K562 (cell line): ENCODE data around the gene UBE2E1. TPM values are rescaled to one million over a fixed set of nuclear protein-coding genes. Genes with fewer than 3 reads are reported as not detected.
A peak's percentile ranks its signal among the peaks of the same experiment; 100 is the strongest.

Experiments
- ATAC-seq: fragments of 200-7000 bp; cut with Tn5 transposase; 3 replicates; pipeline ENCODE4 v1.9.1; 2020; ENCODE audit warnings: moderate library complexity
- BruUV-seq: library from RNA; stranded (reverse); fragments of 400-500 nt; replicated peaks from 2 replicates; lab custom pipeline; 2021; lab: Mats Ljungman, UMichigan
- CTCF ChIA-PET: fragments of 300-600 bp; formaldehyde crosslinking; extraction: SDS; loops from one replicate; lab custom pipeline; 2021; ENCODE audit warnings: low intra/inter-chr PET ratio; lab: Yijun Ruan, JAX
- POLR2A ChIA-PET: fragments of 300-600, 350-650 bp; sonication (Branson Sonifier 250); formaldehyde crosslinking; extraction: SDS; loops from one replicate; lab custom pipeline; 2021; ENCODE audit warnings: antibody characterized with exemption, inconsistent platforms; lab: Yijun Ruan, JAX
- DNase-seq, 4 experiments: peaks; one replicate each; pipeline versions ENCODE4 v3.0.0 to v3.0.0-alpha.2; 2011 to 2018; ENCODE audit warnings: low spot score in 3 of 4, mixed read lengths in 3 of 4; ENCODE audit errors: extremely low read depth in 1 of 4
- FAIRE-seq: peaks from 2 replicates; lab custom pipeline; 2011; peaks lifted over from hg19 to GRCh38; lab: Jason Lieb, UNC
- H2AFZ ChIP-seq: 2 replicates; pipeline ENCODE4 v1.6.0; 2011; ENCODE audit warnings: low read depth, low read length, control low read depth, inconsistent platforms
- H3K27ac ChIP-seq: fragments of 200-600 bp; 3 replicates; pipeline ENCODE4 v1.8.0; 2011; ENCODE audit warnings: low read depth, mild to moderate bottlenecking, control low read depth, inconsistent platforms, low read length, moderate library complexity, mixed read lengths; ENCODE audit errors: extremely low read depth
- H3K27me3 ChIP-seq, 2 experiments: fragments of 300-600 bp in 1 of 2; 2 replicates in 1 of 2; 3 replicates in 1 of 2; pipeline versions ENCODE4 v1.6.0 to v1.8.0; 2011; ENCODE audit warnings: inconsistent platforms in 2 of 2, low read length in 2 of 2, mild to moderate bottlenecking in 1 of 2, mixed read lengths in 1 of 2, moderate library complexity in 1 of 2; ENCODE audit not compliant: control insufficient read depth in 2 of 2, insufficient read depth in 2 of 2
- H3K36me3 ChIP-seq: fragments of 300-600 bp; 3 replicates; pipeline ENCODE4 v1.8.0; 2011; ENCODE audit warnings: mild to moderate bottlenecking, low read length, inconsistent platforms; ENCODE audit not compliant: control insufficient read depth, insufficient read depth
- H3K4me1 ChIP-seq, 2 experiments: fragments of 200-600 bp in 1 of 2; replicated peaks in 1 of 2; 2 replicates in 1 of 2; 3 replicates in 1 of 2; pipeline versions ENCODE4 v1.5.1 to v1.8.0; 2011; ENCODE audit warnings: inconsistent platforms in 2 of 2, low read length in 2 of 2, mild to moderate bottlenecking in 1 of 2, mixed read lengths in 1 of 2, moderate library complexity in 1 of 2; ENCODE audit not compliant: control insufficient read depth in 2 of 2, insufficient read depth in 2 of 2
- H3K4me2 ChIP-seq: 2 replicates; pipeline ENCODE4 v1.6.1; 2011; ENCODE audit warnings: low read length, control low read depth, inconsistent platforms, mixed read lengths; ENCODE audit not compliant: insufficient read depth
- H3K4me3 ChIP-seq: fragments of 200-600 bp; sonication (generic), shearing (Covaris generic); 2 replicates; pipeline ENCODE4 v1.5.1; 2016; ENCODE audit warnings: control low read depth, inconsistent platforms
- H3K79me2 ChIP-seq: fragments of 200-600 bp; 3 replicates; pipeline ENCODE4 v1.8.0; 2011; ENCODE audit warnings: low read length, inconsistent platforms; ENCODE audit not compliant: control insufficient read depth, insufficient read depth
- H3K9ac ChIP-seq, 2 experiments: 2 replicates each; pipeline versions ENCODE4 v1.6.0 to v1.6.1; 2011; ENCODE audit warnings: low read depth in 2 of 2, low read length in 2 of 2, control low read depth in 1 of 2, inconsistent platforms in 1 of 2, mild to moderate bottlenecking in 1 of 2, mixed read lengths in 1 of 2; ENCODE audit not compliant: insufficient read depth in 1 of 2
- H3K9me1 ChIP-seq: one replicate; pipeline ENCODE4 v1.6.0; 2011; ENCODE audit warnings: inconsistent platforms, mild to moderate bottlenecking, low read length, moderate library complexity; ENCODE audit not compliant: control insufficient read depth, insufficient read depth
- H3K9me3 ChIP-seq: replicated peaks from 2 replicates; pipeline ENCODE4 v1.5.1; 2011; ENCODE audit warnings: low read depth, low read length, inconsistent platforms; ENCODE audit not compliant: control insufficient read depth, insufficient read depth
- H4K20me1 ChIP-seq: replicated peaks from 2 replicates; pipeline ENCODE4 v1.6.1; 2011; ENCODE audit warnings: low read length, inconsistent platforms, mixed read lengths; ENCODE audit not compliant: control insufficient read depth, insufficient read depth
- CEBPB ChIP-seq: fragments of 450-650 bp; IDR thresholded peaks from 2 replicates; pipeline ENCODE4 v1.6.1; 2016; ENCODE audit warnings: missing genetic modification characterization, missing compliant biosample characterization
- CEBPG ChIP-seq, 3 experiments: fragments of 200-800 bp in 1 of 3; sonication (Bioruptor generic) in 1 of 3; sonication (generic) in 1 of 3; formaldehyde crosslinking in 1 of 3; IDR thresholded peaks in 2 of 3; conservative IDR thresholded peaks in 1 of 3; 2 replicates each; pipeline versions ENCODE4 v1.6.1 to v1.8.0; 2016 to 2022; ENCODE audit warnings: missing compliant biosample characterization in 2 of 3, missing genetic modification characterization in 2 of 3, mild to moderate bottlenecking in 1 of 3, missing genetic modification reagents in 1 of 3
- CREM ChIP-seq: IDR thresholded peaks from 2 replicates; pipeline ENCODE4 v1.6.1; 2014; ENCODE audit warnings: antibody characterized with exemption, low read depth
- RAD21 ChIP-seq, 2 experiments: fragments of 250-450 bp in 1 of 2; fragments of 450-650 bp in 1 of 2; sonication (Bioruptor Pico) in 1 of 2; formaldehyde crosslinking in 1 of 2; IDR thresholded peaks in 1 of 2; conservative IDR thresholded peaks in 1 of 2; 2 replicates each; pipeline versions ENCODE4 v1.4.0 to v1.8.0; 2020 to 2022; ENCODE audit warnings: mild to moderate bottlenecking in 2 of 2, moderate library complexity in 1 of 2
- TRIM28 ChIP-seq: fragments of 450-650 bp; IDR thresholded peaks from 2 replicates; pipeline ENCODE4 v1.6.1; 2017
- ZNF408 ChIP-seq: fragments of 250-450 bp; sonication (Bioruptor Pico); IDR thresholded peaks from 2 replicates; pipeline ENCODE4 v1.4.0; 2020; ENCODE audit warnings: low read depth, mild to moderate bottlenecking, moderate library complexity
- WGBS: fragments of 100-300 bp; shearing (Covaris generic); methylation state at CpG from one replicate; pipeline ENCODE4 v1.1.6; 2016; ENCODE audit warnings: low coverage, mixed read lengths; ENCODE audit not compliant: insufficient coverage; ENCODE audit errors: missing lambda C conversion rate; 5-methylcytosine and 5-hydroxymethylcytosine counted together
- in situ Hi-C: fragments of 300-500 bp; cut with MboI; formaldehyde crosslinking; loops from 4 replicates; pipeline ENCODE4 v1.15.0; 2018; ENCODE audit warnings: inconsistent platforms, mixed read lengths
- intact Hi-C: fragments of 100-400 bp; cut with micrococcal nuclease; formaldehyde crosslinking; loops from 2 replicates; pipeline ENCODE4 v1.14.2; 2022
- polyA plus RNA-seq, 8 experiments: library from polyadenylated mRNA; depleted of rRNA in 4 of 8; stranded (reverse) in 5 of 8; unstranded in 3 of 8; fragments of >200 nt; fragmentation: Nextera tagmentation in 2 of 8; fragmentation: Illumina TruSeq in 1 of 8; extraction: Ambion mirVana in 2 of 8; extraction: Trizol in 1 of 8; gene quantifications; 2 replicates each; pipeline versions ENCODE4 v1.2.1 to v1.2.3, GENCODE V29; 2011 to 2014; ENCODE audit warnings: inconsistent platforms in 1 of 8, missing spikeins in 1 of 8
- total RNA-seq, 7 experiments: library from RNA; depleted of rRNA in 6 of 7; stranded (reverse); fragments of >200 nt in 6 of 7; fragmentation: Illumina TruSeq in 2 of 7; extraction: Trizol in 2 of 7; gene quantifications; 2 replicates each; pipeline versions ENCODE4 v1.2.1 to v1.2.3, GENCODE V29; 2011 to 2021; ENCODE audit warnings: low replicate concordance in 1 of 7
- TF ChIP-seq, protein P1 (sequence below), 2 experiments: fragments of 450-650 bp in 1 of 2; sonication (generic) in 1 of 2; formaldehyde crosslinking in 1 of 2; IDR thresholded peaks in 1 of 2; conservative IDR thresholded peaks in 1 of 2; 2 replicates each; pipeline versions ENCODE4 v1.6.1 to v1.8.1; 2016 to 2023; ENCODE audit warnings: mild to moderate bottlenecking in 2 of 2, moderate library complexity in 2 of 2, inconsistent platforms in 1 of 2, missing genetic modification reagents in 1 of 2
- TF ChIP-seq, protein P2 (sequence below), 3 experiments: IDR thresholded peaks in 2 of 3; conservative IDR thresholded peaks in 1 of 3; 2 replicates each; pipeline ENCODE4 v1.5.1; 2011 to 2012; ENCODE audit warnings: low read length in 3 of 3, mild to moderate bottlenecking in 3 of 3, control low read depth in 2 of 3, improper control_type of control experiment in 1 of 3, inconsistent platforms in 1 of 3, low read depth in 1 of 3, mixed read lengths in 1 of 3, moderate library complexity in 1 of 3; ENCODE audit not compliant: insufficient read depth in 2 of 3

The UBE2E1 gene
- total and polyA plus RNA-seq, 9 of the 15 experiments (the other 6 are each of a cell fraction or from before 2014, with no cell fraction given): 54.4 to 294 (median 165) TPM

DNA sequence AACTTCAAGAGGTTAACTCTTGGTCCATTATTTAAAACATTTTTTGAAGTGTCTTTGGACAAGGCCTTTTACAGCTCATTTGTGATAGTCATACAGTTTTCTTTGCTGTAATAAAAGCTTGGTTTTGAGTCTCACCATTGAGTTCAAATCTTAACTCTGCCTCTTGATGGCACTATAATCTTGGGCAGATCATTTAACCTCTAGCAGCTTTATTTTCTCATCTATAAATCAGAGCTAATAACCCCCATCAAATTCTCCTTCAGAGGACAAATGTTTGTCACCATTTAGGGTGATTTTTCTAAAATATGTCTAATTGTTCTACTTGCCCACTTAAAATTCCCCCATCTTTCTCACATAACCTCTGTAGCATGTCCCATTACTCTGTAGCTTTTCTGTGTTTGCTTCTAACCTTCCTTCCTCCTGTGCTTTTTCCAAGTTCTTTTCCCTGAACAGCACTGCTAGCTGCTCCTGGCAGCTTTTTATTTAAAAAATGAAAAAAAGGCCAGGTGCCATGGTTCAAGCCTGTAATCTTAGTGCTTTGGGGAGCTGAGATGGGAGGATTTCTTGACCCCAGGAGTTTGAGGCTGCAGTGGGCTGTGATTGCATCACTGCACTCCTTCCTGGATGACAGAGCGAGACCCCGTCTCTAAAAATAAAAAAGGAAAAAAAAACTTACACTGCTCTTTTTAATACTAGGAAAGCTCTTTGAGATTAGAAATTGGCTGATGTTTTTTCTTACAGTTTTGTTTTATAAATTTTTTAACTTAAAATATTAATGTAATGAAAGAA, 28.5 kb downstream of the UBE2E1 start:
- TF ChIP-seq, protein P1, sequence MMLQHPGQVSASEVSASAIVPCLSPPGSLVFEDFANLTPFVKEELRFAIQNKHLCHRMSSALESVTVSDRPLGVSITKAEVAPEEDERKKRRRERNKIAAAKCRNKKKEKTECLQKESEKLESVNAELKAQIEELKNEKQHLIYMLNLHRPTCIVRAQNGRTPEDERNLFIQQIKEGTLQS (IDR thresholded peaks at IDR 0.05): peak; percentile 48; the same call in 1 of the 2 replicates
- TF ChIP-seq, protein P1 (CRISPR knock-in tag; conservative IDR thresholded peaks at IDR 0.05): no peak
- TF ChIP-seq, protein P2, sequence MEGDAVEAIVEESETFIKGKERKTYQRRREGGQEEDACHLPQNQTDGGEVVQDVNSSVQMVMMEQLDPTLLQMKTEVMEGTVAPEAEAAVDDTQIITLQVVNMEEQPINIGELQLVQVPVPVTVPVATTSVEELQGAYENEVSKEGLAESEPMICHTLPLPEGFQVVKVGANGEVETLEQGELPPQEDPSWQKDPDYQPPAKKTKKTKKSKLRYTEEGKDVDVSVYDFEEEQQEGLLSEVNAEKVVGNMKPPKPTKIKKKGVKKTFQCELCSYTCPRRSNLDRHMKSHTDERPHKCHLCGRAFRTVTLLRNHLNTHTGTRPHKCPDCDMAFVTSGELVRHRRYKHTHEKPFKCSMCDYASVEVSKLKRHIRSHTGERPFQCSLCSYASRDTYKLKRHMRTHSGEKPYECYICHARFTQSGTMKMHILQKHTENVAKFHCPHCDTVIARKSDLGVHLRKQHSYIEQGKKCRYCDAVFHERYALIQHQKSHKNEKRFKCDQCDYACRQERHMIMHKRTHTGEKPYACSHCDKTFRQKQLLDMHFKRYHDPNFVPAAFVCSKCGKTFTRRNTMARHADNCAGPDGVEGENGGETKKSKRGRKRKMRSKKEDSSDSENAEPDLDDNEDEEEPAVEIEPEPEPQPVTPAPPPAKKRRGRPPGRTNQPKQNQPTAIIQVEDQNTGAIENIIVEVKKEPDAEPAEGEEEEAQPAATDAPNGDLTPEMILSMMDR (IDR thresholded peaks at IDR 0.05 in 2 of 3, conservative IDR thresholded peaks at IDR 0.05 in 1 of 3; ENCODE audit: insufficient read depth in 2 of 3, low read depth in 1 of 3, low read length in 3 of 3): peak in 2 of 3 experiments; percentile 13 to 33; a peak in 2 of 6 replicates
- TF ChIP-seq ZNF408 (CRISPR knock-in tag): no peak
- TF ChIP-seq TRIM28: no peak
- 0 out of 2 replicates have a peak, but pooled peaks have one; percentile 6 for TF ChIP-seq CEBPB
- no peak for TF ChIP-seq CREM
- no peak for TF ChIP-seq CEBPG (CRISPR knock-in tag; IDR thresholded peaks at IDR 0.05)
- peak; percentile 14 to 49; a peak in 1 of 4 replicates for TF ChIP-seq CEBPG (tag; conservative IDR thresholded peaks at IDR 0.05 in 1 of 2, IDR thresholded peaks at IDR 0.05 in 1 of 2)
- peak; percentile 31 to 44; a peak in 3 of 4 replicates for TF ChIP-seq RAD21 (CRISPR knock-in tag; conservative IDR thresholded peaks at IDR 0.05 in 1 of 2, IDR thresholded peaks at IDR 0.05 in 1 of 2)
- ChIA-PET CTCF (no interaction called here), POLR2A (interaction anchor here (0.8 to 8.7 kb wide), 8 partner anchors 8 to 83 kb away, joined by 3 to 41 read pairs (median 4); partner anchors contain the start of genes NKIRAS1 and RPL15)
- in situ Hi-C loops (no loop called here), intact Hi-C loops (no loop called here)
- no peak overlapping the region for H3K9ac ChIP-seq
- 82% methylated on average over 2 of the region's 2 CpGs for WGBS
- no peak overlapping the region for H2AFZ ChIP-seq
- H3K4me2 ChIP-seq: no peak overlapping the region
- H4K20me1 ChIP-seq: peaks cover 7% of the 10 kb centered on the region; the same call in 1 of the 2 replicates
- H3K9me3 ChIP-seq: no peaks in the 10 kb centered on the region
- DNase-seq (no peak), FAIRE-seq (peak; percentile 26), ATAC-seq (no peak)
- no TSS peak for BruUV-seq
- H3K27ac ChIP-seq: no peak overlapping the region
- no peaks in the 10 kb centered on the region for H3K27me3 ChIP-seq
- no peak overlapping the region for H3K4me3 ChIP-seq
- H3K36me3 ChIP-seq: peaks cover 4% of the 10 kb centered on the region; the same call in 2 of the 3 replicates
- peaks cover 59% of the 10 kb centered on the region for H3K79me2 ChIP-seq
- H3K4me1 ChIP-seq: peaks cover 0 to 3% of the 10 kb centered on the region in 2 experiments; a peak in 2 of 5 replicates
- H3K9me1 ChIP-seq: no peaks in the 10 kb centered on the region
